Activated T-cell treated with anti-CD3 and anti-CD28 coated beads, Interleukin-2, amount 50 U/mL, for 1 hour (primary cell): ENCODE measurements around the gene FGF9.

Source experiments
- DNase-seq: peaks from one replicate; pipeline ENCODE4 v3.0.0-alpha.2; 2020

FGF9 gene

DNA sequence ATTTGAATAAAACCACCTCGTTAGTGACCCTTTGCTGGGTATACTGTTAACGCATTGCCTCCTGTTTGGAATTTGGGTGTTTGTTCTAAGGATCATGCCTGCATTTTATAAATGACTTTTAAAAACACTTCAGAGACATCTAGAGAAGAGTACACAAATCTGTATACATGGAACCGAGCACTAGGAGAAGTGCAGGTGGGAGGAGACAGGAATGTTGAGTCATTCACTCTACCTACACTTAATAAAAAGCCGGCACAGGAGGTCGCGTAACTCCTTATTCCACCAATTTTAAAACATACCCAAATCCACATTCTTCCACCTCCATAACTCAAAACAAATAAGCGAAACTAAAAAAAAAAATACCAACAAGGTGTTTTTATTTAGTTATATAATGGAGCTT lies 48.6 kb downstream of the FGF9 start:
- DNase-seq: no peak

DNA sequence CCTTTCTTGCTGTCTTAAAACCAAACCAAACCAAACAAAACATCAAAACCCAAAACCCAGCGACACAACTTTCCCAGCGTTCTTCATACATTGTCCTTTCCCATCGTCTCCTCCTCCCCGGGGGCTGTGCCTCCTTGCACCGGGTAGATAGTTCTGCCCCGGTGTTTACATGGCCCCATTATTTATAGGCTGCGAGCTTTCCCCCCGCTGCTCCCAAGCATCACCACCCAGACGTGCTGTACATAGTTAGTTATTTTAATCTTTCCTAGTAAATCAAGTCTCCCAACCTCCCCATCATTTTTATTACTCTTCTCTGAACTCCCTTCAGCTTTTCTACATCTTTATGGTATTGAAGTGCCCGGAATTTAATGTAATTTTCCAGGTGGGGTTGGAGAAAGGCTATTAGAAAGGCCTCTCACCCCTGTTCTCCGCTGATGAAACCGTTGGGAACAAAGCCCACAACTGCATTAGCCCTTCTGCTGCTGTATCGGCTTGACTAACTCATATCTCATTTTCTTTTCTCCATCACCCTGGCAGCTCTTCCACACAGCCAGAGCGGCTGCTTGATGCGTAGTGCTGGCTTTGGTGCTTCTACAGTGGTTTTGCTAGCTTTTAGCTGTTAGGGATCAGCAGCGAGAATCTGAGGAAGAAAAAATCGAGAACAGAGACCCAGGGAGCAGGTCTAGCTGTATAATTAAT lies 53.1 kb downstream of the FGF9 start:
- no peak for DNase-seq

DNA sequence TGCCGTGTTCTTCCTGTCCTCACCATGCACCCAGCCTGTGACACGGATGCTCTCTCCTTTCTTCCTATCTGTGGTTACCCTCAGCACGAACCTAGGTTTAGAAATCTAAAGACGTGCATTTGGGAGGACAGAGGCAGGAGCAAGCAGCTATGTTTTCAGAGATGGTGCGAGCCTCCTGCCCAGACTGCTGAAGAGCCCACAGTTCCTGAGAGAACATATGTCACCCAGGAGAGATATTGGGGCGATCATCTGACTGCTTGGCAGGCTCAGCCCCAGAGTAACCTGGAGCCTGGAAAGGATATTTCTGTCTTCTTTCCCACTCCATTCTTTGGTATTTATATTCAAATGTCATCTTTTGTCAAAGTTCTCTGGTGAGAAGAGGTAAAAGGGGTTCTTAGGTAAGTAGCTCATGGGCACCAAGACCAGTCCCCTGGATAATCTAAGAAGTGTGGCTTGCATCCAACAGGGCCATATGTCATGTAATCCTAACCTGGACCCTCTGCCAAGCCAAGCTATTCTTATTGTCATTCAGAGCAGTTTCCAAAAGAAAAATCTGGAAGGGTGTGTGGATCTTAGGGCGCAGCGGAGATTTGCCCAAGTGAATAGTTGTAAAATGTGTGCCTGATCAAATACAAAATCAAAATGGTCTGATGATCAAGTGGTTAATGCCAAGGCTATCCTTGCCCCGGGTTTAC lies 59.5 kb downstream of the FGF9 start:
- no peak for DNase-seq

DNA sequence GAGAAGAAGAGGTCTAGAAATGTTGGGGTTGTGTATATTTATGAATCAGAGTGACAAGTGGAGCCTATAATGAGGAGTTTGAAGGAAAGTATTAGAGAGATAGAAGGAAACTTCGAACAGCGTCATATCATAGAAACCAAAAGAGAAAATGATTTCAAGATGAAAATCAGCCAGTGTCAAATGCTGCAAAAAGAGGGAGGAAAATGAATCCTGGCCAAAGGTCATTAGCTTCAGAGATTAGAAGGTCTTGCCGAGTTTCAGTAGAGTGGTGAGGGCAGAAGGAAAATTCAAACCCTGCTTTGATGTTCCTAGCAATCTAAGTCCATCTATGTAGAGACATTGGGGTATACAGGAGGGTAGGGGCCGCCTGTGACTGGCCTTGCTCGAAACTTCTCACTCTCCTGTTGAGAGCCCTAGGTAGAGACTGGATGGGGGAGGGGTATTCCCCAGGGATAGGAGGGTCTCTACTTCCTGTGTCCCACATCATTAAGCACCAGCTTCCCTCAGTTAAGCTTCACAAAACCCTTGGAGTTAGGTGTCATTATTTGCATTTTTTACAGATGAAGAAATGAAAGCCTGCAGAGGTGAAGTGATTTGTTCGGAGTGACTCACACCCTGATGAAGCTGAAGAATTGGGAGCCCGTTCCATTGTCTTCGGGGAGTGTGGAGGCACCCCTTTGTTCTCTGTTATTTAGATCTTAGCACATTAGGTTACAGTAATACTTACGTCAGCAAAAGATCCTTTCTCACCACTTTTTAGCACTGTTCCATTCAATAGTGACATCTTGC lies 62.8 kb downstream of the FGF9 start:
- no peak for DNase-seq

DNA sequence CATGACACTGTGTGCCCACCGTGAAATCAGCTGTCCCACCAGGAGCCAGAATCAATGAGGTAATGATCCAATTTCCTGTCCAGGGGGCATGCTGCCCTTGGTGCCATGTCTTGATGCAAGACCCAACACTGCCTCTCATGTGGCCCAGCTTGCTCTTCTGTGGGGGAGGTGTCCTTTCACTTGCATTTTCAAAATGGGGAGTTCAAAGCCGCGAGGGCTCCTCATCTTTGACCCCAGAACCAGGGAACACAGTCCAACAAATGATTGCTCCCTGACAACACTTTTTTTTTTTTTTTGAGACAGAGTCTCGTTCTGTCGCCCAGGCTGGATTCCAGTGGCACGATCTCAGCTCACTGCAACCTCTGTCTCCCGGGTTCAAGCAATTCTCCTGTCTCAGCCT lies 64.1 kb downstream of the FGF9 start:
- DNase-seq: no peak

DNA sequence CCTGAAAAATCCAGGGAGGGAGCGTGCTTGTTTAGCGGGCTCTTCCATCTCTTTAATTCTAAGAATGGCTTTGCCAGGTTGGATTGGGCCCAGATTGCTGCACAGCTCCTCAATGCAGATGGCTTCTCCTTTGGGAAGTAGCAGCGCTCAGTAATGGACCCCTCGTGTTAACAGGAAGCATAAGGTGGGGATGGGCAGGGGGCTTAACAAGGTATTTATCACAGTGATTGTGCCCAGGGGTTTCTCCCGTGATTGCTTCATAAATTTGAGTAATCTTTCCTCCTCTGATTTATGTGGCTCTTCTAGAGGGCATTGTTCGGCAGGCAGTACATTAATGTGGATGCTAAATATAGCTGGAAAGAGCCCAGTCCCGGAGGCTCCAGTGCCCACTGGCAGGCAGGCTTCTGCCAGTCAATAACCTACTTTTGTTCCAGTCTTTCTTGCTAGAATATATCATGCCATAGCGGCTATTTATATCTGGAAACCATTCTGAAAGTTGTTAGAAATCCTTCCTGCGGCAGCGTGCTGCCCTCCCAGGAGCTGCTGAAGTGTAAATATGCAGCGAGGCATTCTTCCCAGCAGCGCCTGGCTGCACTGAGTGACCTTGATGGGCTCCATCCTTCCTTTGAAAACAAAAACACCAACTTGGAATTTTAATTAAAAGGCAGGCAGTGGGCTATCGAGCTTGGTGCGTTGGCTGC lies 65.0 kb downstream of the FGF9 start:
- no peak for DNase-seq

DNA sequence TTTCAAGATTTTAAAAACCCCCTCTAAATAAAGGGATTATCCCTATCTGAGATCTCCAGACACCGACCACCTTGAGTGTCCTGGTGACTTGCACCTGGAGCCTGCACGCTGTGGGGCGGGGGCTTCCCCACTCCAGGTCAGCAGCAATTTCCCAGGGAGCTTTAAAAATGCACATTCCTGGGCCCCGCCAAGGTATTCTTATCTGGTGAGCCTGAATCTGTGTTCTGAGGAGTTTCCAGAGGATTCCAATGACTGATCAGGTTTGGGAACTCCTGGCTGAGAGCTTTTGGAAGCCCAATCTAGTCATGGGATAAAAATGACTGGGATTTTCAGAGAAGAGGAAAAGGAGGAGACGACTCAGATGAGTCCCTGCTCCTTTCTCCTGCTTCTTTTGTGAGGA lies 66.1 kb downstream of the FGF9 start:
- no peak for DNase-seq

DNA sequence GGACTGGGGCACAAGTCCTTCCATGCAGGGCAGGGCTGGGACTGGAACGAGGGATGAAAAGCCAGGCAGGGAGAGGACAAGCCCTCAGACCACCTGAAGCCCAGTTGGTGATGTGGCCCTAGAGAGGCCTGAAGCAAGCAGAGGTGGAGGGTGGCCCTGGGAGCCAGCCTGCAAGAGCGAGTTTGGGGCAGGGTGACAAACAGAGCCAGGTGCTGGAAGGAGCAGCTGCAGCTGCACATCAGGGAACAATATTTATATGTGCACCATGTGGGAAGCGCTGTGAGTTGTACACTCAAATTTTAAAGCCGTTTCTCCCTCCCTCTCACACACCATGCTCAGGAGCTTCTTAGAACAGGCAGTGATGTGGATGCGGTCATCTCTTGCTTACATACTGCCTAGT lies 67.8 kb downstream of the FGF9 start:
- DNase-seq: no peak

DNA sequence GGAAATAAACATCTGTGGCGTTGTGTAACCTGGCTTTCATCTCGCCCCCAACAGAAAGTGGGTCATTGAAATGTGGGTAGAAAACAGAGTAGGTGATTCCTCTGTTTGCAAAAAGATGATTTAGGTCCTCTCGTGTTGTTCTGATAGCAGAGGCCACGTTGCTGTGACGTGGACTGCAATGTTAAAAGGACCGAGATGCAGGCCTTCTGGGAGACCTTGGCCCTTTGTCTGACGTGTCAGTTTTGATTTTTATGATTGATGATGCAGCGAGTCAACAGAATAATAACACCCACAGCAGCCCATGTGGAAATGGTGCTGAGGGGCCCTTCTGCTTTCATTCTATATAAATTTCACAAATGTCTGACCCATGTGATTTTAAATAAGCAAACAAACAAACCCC lies 68.9 kb downstream of the FGF9 start:
- DNase-seq: no peak

DNA sequence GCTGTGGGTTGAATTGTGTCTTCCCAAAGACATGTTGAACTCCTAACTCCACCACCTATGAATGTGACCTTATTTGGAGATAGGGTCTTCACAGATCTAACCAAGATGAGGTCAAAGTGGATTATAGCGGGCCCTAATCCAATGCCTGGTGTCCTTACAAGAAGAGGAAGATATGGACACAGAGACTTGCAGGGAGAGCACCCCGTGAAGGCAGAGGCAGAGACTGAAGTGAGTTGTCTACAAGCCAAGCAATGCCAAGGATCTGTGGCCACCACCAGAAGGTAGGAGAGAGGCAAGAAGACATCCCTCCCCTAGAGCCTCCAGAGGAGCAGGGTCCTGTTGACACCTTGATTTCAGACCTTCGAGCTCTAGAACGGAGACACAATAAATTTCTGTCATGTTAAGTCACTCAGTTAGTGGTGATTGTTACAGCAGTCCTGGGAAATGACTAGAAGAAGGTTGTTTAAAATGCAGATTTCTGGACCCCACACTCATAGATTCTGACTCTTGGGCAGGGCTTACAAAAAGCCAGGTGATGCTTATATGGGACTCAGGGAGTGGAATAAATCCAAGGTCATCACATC lies 70.6 kb downstream of the FGF9 start:
- DNase-seq: no peak

DNA sequence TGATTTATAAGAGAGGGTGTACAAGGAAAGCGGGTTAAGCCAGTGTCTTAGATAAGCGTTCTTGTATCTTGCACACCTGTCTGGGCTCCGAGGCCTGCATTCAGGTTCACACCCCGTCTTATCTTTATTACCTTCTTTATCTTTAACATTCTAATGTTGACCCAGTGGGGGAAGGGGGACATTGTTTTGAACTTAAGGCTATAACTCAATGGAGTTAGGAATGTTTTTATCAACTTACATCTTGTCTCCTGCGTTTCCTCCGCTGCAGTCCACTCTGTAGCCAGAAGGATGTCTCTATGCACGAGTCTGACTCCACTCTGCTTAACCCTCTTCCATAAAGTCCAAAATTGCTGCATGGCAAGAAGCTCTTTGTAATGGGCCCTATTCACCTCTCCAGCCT lies 71.2 kb downstream of the FGF9 start:
- no peak for DNase-seq

DNA sequence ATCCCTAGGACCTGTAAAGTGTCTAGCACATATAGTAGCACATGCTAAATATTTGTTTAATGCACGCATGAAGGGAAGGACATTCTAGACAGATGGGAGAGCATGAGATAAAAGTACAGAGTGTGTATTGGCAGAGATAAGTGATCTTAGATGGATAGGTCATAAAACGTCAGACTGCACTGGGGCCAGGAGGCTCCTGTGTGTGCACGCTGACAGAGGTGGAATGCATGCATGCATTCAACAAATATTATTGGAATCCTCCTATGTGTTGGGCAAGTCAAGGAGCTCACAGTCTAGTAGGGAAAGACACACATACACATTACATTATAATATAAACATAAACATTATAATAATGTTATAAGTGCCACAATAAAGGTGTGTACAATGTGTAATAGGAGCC lies 73.3 kb downstream of the FGF9 start:
- no peak for DNase-seq

DNA sequence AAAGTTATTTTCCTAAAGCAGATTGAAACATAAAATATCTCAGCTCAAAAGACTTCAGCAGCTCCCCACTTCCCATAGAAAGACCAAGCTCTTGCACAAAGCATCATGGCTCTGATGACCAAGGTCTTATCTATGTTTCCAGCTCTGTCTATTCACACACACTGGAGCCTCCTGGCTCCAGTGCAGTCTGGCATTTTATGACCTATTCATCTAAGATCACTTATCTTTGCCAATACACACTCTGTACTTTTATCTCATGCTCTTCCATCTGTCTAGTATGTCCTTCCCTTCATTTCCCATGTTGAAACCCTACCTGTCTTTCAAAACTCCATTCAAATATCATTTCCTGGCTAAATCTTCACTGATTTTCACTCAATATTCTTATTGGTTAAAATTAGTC lies 74.4 kb downstream of the FGF9 start:
- DNase-seq: no peak

DNA sequence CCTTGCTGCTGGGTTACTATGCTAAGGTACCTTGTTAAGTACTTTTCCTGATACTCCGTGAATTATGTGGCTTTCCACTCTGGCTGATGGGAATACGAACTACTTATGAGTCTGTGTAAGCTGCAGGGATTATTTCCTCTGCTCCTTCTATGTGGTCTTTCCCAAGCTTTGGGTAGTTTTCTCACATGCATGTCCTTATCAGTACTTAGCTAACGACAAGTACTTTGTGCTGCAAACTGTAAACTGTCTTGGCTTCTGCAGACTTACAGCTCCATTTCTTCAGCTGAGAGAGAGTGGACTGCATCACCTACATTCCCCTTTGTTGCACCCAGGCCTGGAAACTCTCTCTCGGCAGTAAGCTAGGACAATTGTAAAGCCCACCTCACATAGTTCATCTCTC lies 76.6 kb downstream of the FGF9 start:
- DNase-seq: no peak

DNA sequence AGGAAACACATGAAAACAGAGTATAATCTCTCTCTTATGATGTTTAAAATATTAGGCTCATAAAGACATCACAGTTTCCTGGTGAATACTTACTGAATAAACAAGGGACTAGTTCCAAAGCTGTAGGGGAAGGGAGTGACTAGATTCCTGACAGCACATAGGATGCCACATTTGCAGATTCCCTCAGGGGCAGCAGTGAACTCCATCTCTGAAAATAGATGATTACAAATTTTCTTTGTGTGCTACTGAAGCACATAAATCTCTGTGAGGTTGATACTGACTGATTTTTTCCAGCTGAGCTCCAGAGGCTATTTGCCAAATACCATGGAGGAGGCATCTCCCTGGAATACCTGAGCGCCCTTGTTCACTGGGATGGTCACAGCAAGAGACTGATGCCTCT lies 77.3 kb downstream of the FGF9 start:
- DNase-seq: no peak

DNA sequence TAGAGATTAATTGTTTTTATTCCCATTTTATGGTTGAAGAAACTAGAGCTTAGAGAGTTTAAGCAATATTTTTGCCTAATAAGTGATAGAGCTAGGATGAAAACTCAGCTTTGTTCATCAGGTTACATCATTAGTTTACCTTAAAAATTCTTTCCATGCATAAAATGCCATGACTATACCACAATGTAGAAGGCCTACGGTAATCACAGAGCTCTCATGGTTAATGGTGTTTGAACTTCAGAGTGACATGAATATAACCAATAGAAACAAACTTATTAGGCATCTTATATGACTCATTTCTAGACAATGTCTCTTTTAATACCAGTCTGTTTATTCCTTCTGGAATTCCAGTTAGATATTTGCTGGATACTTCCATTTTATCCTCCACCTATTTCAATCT lies 78.5 kb downstream of the FGF9 start:
- no peak for DNase-seq

DNA sequence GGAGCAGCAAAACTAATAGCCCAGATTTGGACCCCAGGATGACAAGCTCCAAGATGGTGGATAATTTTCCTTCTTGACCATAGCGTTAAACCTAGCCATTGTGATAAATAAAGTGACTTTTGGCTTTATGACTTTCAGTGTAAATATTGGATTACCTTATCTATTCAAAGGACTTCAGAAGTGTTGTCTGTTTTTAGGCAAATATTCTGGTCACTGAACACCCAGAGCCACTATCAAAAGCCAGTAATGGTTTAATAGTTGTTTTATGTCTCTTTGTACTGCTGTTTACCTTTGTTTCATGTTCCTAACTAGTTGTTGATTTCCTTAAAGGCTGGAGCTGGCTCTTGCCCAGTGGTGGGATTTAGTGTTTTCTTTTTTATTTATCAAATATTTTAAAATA lies 81.6 kb downstream of the FGF9 start:
- DNase-seq: no peak

DNA sequence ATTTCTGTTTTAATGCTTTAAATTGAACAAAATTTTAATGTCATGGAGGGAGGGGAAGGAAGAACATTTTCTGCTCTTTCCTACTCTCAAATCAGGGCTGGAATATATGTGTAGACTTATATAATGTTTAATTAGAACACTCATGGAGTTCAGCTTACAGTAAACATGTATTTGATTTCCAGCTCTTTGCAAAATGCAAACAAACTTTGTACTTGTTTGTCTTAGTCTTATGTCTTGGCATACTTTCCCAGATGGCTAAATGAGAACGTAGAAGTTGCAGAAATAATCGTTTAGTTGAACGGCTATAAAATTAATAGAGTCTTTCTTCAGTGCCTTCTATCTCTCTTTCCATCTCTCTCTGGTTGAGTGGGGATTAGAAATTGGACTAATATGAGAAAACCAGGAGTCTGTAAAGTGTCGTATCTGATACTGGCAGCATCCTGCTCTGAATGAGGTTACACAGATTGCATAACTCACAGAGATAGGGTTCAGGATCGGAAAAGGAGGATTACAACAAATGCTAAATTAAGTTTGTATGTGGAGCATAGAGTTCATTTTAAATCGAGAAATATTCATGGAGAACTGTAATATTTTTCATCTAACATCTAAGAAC lies 82.3 kb downstream of the FGF9 start:
- no peak for DNase-seq
